ENCODE data around the gene GLT8D2.
A peak's percentile ranks its signal among the peaks of the same experiment; 100 is the strongest.

The GLT8D2 gene

DNA sequence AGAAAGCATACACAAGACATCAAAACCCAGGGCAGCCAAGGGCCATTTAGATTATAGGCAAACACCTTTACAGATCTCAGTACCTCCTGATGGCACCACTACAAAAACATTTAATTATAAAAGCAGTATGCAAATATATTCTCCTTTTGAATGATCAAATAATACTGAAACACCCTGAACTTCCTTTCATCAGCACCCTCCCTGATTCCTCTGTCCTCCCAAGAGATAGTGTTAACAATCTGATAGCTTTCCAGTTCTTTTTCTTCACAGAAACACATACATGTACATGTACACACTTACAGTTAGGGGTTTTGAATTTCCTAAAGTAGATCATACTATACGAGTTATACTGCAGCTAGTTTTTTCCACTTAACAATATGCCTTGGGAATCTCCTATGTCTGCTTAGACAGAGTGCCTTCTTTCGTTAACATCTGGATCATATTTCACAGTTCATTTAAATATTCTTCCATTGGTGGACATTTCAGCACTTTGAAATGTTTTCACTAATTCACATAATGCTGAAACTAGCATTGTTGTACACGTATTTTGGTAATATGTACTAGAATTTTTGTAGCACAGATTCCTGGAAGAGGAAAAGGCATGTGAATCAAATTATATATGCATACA lies 49.1 kb downstream of the GLT8D2 start:
- H3K9ac ChIP-seq (ENCODE audit: low read depth, low read length) = no peak overlapping the region
- H3K27ac ChIP-seq (ENCODE audit: low read depth, low read length) = no peak overlapping the region
- no peaks in the 10 kb centered on the region for H3K36me3 ChIP-seq (ENCODE audit: control insufficient read depth, insufficient read depth, low read length)
- no peaks in the 10 kb centered on the region for H3K4me1 ChIP-seq (ENCODE audit: control insufficient read depth, insufficient read depth, low read length)
- H3K4me3 ChIP-seq (ENCODE audit: low read depth, low read length) = no peak overlapping the region
- H3K27me3 ChIP-seq (ENCODE audit: control insufficient read depth, insufficient read depth, low read length) = no peaks in the 10 kb centered on the region
- no peaks in the 10 kb centered on the region for H3K9me3 ChIP-seq (ENCODE audit: control insufficient read depth, insufficient read depth, low read length)

DNA sequence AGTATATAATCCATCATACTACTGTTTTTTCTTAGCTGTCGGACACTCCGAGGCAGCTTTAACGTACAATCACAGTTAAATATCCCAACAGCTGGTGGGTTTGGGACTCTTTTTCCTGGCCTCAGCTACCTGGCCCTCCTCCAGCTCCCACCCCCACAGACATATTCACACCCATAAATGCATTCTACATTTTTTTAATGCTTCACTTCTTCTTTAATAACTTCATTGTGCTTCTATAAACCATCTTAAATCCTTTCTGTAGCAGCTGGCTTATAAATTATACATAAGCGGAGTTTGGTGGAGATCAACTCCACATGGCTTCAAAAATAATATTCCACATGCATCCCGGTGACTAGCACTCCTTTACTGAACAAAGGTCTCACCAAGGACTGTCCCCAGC lies 51.0 kb downstream of the GLT8D2 start:
- no peak overlapping the region for H3K27ac ChIP-seq (ENCODE audit: low read depth, low read length)
- H3K9ac ChIP-seq (ENCODE audit: low read depth, low read length) = no peak overlapping the region
- H3K9me3 ChIP-seq (ENCODE audit: control insufficient read depth, insufficient read depth, low read length) = no peaks in the 10 kb centered on the region
- no peaks in the 10 kb centered on the region for H3K4me1 ChIP-seq (ENCODE audit: control insufficient read depth, insufficient read depth, low read length)
- no peaks in the 10 kb centered on the region for H3K27me3 ChIP-seq (ENCODE audit: control insufficient read depth, insufficient read depth, low read length)
- H3K4me3 ChIP-seq (ENCODE audit: low read depth, low read length) = no peak overlapping the region
- no peaks in the 10 kb centered on the region for H3K36me3 ChIP-seq (ENCODE audit: control insufficient read depth, insufficient read depth, low read length)

DNA sequence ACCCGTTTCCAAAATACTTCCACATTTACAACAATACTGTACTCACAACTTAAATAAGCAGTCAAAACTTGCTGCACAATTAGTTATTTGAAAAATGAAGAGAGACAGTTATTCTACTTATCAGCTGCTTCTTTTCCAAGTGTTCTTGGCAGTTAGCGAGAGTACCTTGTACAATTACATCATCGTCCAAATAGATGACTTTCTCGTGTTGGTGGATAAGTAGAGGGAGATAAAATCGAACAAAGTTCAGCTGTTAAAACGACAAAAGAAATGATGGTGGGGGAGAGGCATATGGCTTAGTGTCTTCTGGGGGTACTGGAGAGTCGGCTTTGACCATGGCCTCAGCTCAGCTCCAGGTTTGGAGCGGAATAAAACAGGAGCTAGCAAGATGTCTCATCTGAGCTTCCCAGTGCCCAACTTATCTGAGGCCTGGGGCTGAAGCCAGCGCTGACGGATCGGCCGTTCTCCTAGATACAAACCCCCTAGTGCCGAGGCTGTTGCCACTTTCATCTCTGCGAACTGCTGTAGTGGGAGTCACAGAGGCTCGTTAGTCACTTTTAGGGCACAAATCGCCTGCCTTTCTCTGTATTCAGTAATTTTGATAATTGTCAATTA lies 52.6 kb downstream of the GLT8D2 start:
- H3K4me1 ChIP-seq (ENCODE audit: control insufficient read depth, insufficient read depth, low read length) = no peaks in the 10 kb centered on the region
- H3K27me3 ChIP-seq (ENCODE audit: control insufficient read depth, insufficient read depth, low read length) = no peaks in the 10 kb centered on the region
- H3K27ac ChIP-seq (ENCODE audit: low read depth, low read length) = no peak overlapping the region
- H3K9me3 ChIP-seq (ENCODE audit: control insufficient read depth, insufficient read depth, low read length) = no peaks in the 10 kb centered on the region
- no peak overlapping the region for H3K9ac ChIP-seq (ENCODE audit: low read depth, low read length)
- no peak overlapping the region for H3K4me3 ChIP-seq (ENCODE audit: low read depth, low read length)
- no peaks in the 10 kb centered on the region for H3K36me3 ChIP-seq (ENCODE audit: control insufficient read depth, insufficient read depth, low read length)

DNA sequence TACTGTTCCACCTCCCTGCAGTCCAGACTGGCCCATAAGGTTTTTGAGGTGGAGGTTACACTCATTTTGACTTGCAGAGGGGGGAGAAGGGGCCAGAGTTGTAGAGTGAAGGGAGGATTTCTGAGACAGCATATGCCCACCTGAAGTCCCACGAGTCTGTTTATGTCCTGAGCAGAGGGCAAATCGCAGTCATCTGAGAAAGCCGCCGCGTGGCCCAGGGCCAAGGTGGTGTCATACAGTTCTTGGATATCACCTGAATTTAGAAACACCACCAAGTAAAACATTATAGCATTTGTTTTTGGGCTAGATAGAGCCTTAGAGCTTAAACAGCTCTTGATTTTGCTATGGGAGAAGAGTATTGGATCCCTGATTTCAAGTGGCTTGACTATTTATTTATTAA lies 53.4 kb downstream of the GLT8D2 start:
- Histone ChIP-seq H3K4me3 (ENCODE audit: low read depth, low read length) (no peak overlapping the region), H3K9ac (ENCODE audit: low read depth, low read length) (no peak overlapping the region), H3K4me1 (ENCODE audit: control insufficient read depth, insufficient read depth, low read length) (no peaks in the 10 kb centered on the region), H3K27ac (ENCODE audit: low read depth, low read length) (no peak overlapping the region), H3K27me3 (ENCODE audit: control insufficient read depth, insufficient read depth, low read length) (no peaks in the 10 kb centered on the region), H3K9me3 (ENCODE audit: control insufficient read depth, insufficient read depth, low read length) (no peaks in the 10 kb centered on the region), H3K36me3 (ENCODE audit: control insufficient read depth, insufficient read depth, low read length) (no peaks in the 10 kb centered on the region)

DNA sequence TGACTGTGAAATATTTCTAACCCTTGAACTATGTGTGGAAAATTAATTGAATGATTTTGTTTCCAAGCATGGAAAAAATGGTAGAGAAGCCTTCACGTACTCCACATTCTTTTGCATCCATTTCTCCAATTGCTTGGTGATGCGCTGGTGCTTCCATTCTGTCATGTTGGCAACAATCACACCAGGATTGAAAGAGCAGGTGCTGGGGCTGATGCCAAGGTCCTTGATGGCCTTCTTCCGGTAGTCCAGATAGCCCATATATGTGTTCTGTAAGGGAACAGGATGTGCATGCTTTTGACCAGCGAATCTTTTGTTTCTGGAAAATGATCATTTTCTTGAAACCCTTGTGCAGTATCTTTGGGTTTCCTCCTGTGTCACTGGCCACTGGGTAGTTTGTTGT lies 55.8 kb downstream of the GLT8D2 start:
- Histone ChIP-seq H3K9ac (ENCODE audit: low read depth, low read length) (no peak overlapping the region), H3K4me3 (ENCODE audit: low read depth, low read length) (no peak overlapping the region), H3K27me3 (ENCODE audit: control insufficient read depth, insufficient read depth, low read length) (no peaks in the 10 kb centered on the region), H3K36me3 (ENCODE audit: control insufficient read depth, insufficient read depth, low read length) (peaks cover 11% of the 10 kb centered on the region), H3K27ac (ENCODE audit: low read depth, low read length) (no peak overlapping the region), H3K9me3 (ENCODE audit: control insufficient read depth, insufficient read depth, low read length) (no peaks in the 10 kb centered on the region), H3K4me1 (ENCODE audit: control insufficient read depth, insufficient read depth, low read length) (no peaks in the 10 kb centered on the region)

DNA sequence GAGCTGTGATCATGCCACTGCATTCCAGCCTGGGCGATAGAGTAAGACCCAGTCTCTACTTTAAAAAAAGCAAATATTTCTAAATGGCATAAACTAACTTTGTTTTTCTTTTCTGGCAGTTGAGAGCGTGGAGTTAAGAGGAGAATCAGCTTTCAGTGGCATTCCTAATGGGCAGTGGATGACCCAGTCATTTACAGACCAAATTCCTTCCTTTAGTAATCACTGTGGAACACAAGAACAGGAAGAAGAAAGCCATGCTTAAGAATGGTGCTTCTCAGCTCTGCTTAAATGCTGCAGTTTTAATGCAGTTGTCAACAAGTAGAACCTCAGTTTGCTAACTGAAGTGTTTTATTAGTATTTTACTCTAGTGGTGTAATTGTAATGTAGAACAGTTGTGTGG lies 63.2 kb downstream of the GLT8D2 start:
- H3K36me3 ChIP-seq (ENCODE audit: control insufficient read depth, insufficient read depth, low read length) = peaks cover 72% of the 10 kb centered on the region
- no peaks in the 10 kb centered on the region for H3K9me3 ChIP-seq (ENCODE audit: control insufficient read depth, insufficient read depth, low read length)
- H3K27ac ChIP-seq (ENCODE audit: low read depth, low read length) = no peak overlapping the region

DNA sequence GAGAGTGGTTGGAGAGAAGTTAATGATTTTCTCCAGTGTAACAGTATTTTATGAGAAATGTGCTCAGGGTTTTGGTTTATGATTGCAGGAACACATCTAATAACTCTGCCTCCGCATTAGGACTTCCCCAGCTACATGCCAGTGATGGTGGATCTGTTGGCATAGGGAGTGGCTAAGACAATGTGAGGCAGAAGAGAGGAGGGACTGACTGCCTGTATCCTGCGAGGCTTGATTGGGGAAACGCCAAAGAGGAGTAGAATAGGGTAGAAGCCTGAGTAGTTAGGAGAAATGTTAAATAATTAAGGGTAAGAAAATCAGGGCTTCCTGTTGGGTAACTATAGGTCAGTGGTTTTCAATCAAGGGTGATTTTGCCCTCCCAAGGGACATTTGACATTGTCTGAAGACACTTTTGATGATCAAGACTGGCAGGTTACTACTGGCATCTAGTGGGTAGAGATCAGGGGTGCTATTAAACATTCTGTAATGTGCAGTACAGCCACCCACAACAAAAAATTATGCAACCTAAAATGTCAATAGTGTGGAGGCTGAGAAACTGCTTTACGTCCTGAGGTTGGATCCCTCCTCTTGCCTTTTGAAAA lies 71.5 kb downstream of the GLT8D2 start:
- Histone ChIP-seq H3K27ac (ENCODE audit: low read depth, low read length) (no peak overlapping the region), H3K9me3 (ENCODE audit: control insufficient read depth, insufficient read depth, low read length) (no peaks in the 10 kb centered on the region), H3K9ac (ENCODE audit: low read depth, low read length) (no peak overlapping the region), H3K4me3 (ENCODE audit: low read depth, low read length) (no peak overlapping the region), H3K4me1 (ENCODE audit: control insufficient read depth, insufficient read depth, low read length) (peaks cover 4% of the 10 kb centered on the region; the same call in 1 of the 2 replicates), H3K36me3 (ENCODE audit: control insufficient read depth, insufficient read depth, low read length) (peaks cover 74% of the 10 kb centered on the region), H3K27me3 (ENCODE audit: control insufficient read depth, insufficient read depth, low read length) (no peaks in the 10 kb centered on the region)

More for the DNA sequence above, 63.2 kb downstream of the GLT8D2 start:
- no peaks in the 10 kb centered on the region for H3K4me1 ChIP-seq (ENCODE audit: control insufficient read depth, insufficient read depth, low read length)
- no peak overlapping the region for H3K4me3 ChIP-seq (ENCODE audit: low read depth, low read length)
- no peak overlapping the region for H3K9ac ChIP-seq (ENCODE audit: low read depth, low read length)
- no peaks in the 10 kb centered on the region for H3K27me3 ChIP-seq (ENCODE audit: control insufficient read depth, insufficient read depth, low read length)

DNA sequence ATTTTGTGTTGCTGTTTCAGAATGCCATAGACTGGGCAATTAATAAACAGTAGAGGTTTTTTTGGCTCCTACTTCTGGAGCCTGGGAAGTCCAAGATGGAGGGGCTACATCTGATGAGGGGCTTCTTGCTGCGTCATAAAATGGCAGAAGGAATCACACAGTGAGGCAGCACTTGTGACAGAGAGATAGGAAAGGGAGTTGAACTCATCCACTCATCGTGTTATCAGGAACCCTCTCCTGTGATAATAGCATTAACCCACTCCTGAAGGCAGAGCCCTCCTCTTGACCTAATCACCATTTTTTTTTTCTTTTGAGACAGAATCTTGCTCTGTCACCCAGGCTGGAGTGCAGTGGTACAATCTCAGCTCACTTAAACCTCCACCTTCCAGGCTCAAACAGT lies 74.6 kb downstream of the GLT8D2 start:
- no peak overlapping the region for H3K4me3 ChIP-seq (ENCODE audit: low read depth, low read length)
- H3K9ac ChIP-seq (ENCODE audit: low read depth, low read length) = no peak overlapping the region
- peaks cover 7% of the 10 kb centered on the region; the same call in 1 of the 2 replicates for H3K4me1 ChIP-seq (ENCODE audit: control insufficient read depth, insufficient read depth, low read length)
- no peaks in the 10 kb centered on the region for H3K9me3 ChIP-seq (ENCODE audit: control insufficient read depth, insufficient read depth, low read length)
- no peaks in the 10 kb centered on the region for H3K27me3 ChIP-seq (ENCODE audit: control insufficient read depth, insufficient read depth, low read length)
- no peak overlapping the region for H3K27ac ChIP-seq (ENCODE audit: low read depth, low read length)
- H3K36me3 ChIP-seq (ENCODE audit: control insufficient read depth, insufficient read depth, low read length) = peaks cover 56% of the 10 kb centered on the region

DNA sequence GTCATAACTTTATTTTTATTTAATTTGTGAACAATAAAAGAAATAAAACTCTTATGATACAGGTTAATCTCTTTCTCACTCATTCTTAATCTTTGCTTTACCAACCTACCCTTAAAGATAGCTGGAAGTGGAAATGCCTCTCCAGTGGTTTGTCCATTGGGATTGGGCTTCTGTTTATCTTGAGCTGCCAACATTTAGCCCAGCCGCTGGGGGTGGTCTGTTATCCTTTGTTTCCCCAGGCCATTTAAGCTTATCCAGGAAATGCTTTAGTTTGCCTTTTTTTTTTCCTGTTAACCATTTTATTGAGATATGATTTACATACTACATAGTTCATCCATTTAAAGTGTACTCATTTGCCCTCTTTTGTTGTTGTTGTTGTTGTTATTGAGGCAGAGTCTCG lies 76.1 kb downstream of the GLT8D2 start:
- no peak overlapping the region for H3K4me3 ChIP-seq (ENCODE audit: low read depth, low read length)
- H3K36me3 ChIP-seq (ENCODE audit: control insufficient read depth, insufficient read depth, low read length) = peaks cover 56% of the 10 kb centered on the region
- H3K27me3 ChIP-seq (ENCODE audit: control insufficient read depth, insufficient read depth, low read length) = no peaks in the 10 kb centered on the region
- no peak overlapping the region for H3K27ac ChIP-seq (ENCODE audit: low read depth, low read length)
- H3K4me1 ChIP-seq (ENCODE audit: control insufficient read depth, insufficient read depth, low read length) = peaks cover 7% of the 10 kb centered on the region; the same call in 1 of the 2 replicates
- no peaks in the 10 kb centered on the region for H3K9me3 ChIP-seq (ENCODE audit: control insufficient read depth, insufficient read depth, low read length)
- no peak overlapping the region for H3K9ac ChIP-seq (ENCODE audit: low read depth, low read length)

DNA sequence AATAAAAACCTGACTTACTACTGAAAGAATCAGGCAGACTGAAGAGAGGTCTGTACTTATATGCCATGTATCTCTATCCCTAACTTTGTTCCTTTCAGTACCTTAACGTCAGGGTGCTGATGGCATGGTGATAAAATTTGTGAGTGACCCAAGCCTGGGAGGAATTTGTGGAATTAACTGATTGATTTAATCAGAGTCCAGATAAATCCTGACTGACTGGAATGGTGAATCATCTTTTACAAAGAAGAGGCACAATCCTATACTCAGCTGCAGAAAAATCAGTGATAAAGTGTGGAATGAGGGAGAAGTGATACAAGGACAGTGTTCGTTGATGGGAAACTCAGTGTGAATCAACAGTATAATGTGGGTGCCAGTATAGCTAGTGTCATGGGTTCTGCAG lies 80.6 kb downstream of the GLT8D2 start:
- H3K36me3 ChIP-seq (ENCODE audit: control insufficient read depth, insufficient read depth, low read length) = peaks cover 45% of the 10 kb centered on the region
- no peak overlapping the region for H3K4me3 ChIP-seq (ENCODE audit: low read depth, low read length)

DNA sequence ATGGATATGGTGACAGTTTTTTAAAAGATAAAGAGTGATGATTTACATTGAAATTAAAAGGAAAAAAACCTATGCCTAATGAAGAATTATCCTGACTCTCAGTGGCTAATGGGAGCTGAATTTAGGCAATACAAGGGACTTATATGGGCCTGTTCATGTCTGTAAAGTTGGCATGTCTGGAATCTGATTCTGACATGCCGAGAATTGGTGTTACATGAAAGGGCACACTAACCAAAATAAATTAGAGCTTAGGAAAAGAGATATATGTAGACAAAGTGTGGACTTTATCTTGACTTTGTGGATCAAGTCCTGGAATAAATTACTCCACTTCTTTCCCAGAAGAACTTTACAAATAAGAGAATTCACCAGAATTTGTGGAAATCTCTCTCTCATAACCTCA lies 83.3 kb downstream of the GLT8D2 start:
- peaks cover 32% of the 10 kb centered on the region for H3K36me3 ChIP-seq (ENCODE audit: control insufficient read depth, insufficient read depth, low read length)
- H3K4me3 ChIP-seq (ENCODE audit: low read depth, low read length) = peak overlapping the region; percentile 94
- no peaks in the 10 kb centered on the region for H3K9me3 ChIP-seq (ENCODE audit: control insufficient read depth, insufficient read depth, low read length)
- H3K9ac ChIP-seq (ENCODE audit: low read depth, low read length) = peak overlapping the region; percentile 92
- H3K27me3 ChIP-seq (ENCODE audit: control insufficient read depth, insufficient read depth, low read length) = no peaks in the 10 kb centered on the region
- no peaks in the 10 kb centered on the region for H3K4me1 ChIP-seq (ENCODE audit: control insufficient read depth, insufficient read depth, low read length)
- peak overlapping the region; percentile 94 for H3K27ac ChIP-seq (ENCODE audit: low read depth, low read length)

More for the DNA sequence above, 80.6 kb downstream of the GLT8D2 start:
- no peak overlapping the region for H3K9ac ChIP-seq (ENCODE audit: low read depth, low read length)
- H3K27me3 ChIP-seq (ENCODE audit: control insufficient read depth, insufficient read depth, low read length) = no peaks in the 10 kb centered on the region
- H3K9me3 ChIP-seq (ENCODE audit: control insufficient read depth, insufficient read depth, low read length) = no peaks in the 10 kb centered on the region
- H3K27ac ChIP-seq (ENCODE audit: low read depth, low read length) = no peak overlapping the region
- H3K4me1 ChIP-seq (ENCODE audit: control insufficient read depth, insufficient read depth, low read length) = peaks cover 7% of the 10 kb centered on the region; the same call in 1 of the 2 replicates
